ENCODE measurements around the gene WIPF2. TPM values are rescaled to one million over a fixed set of nuclear protein-coding genes. Genes with fewer than 3 reads are reported as not detected.
A peak's percentile ranks its signal among the peaks of the same experiment; 100 is the strongest.

WIPF2 gene
- total RNA-seq, 1 donor from 2014 or later = 13.9 TPM

DNA sequence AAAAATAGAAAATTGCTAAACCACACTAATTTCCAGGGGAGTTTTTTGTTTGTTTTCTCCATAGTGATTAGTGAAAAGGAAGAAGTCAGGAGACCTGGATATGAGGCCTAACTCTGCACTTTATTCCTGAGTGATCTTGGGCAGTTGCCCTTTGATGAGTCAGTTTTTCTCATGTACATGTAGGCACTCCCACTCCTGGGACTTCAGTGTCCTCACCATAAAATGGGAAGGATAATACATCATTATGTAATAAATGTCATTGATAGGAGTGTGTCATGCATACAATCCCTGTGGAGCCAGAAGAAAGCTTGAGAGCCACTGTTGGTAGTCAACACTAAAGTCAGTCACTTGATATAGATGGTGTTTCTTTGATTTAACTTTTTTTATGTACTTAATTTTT lies 32.5 kb downstream of the WIPF2 start:
- TF ChIP-seq, protein P1, sequence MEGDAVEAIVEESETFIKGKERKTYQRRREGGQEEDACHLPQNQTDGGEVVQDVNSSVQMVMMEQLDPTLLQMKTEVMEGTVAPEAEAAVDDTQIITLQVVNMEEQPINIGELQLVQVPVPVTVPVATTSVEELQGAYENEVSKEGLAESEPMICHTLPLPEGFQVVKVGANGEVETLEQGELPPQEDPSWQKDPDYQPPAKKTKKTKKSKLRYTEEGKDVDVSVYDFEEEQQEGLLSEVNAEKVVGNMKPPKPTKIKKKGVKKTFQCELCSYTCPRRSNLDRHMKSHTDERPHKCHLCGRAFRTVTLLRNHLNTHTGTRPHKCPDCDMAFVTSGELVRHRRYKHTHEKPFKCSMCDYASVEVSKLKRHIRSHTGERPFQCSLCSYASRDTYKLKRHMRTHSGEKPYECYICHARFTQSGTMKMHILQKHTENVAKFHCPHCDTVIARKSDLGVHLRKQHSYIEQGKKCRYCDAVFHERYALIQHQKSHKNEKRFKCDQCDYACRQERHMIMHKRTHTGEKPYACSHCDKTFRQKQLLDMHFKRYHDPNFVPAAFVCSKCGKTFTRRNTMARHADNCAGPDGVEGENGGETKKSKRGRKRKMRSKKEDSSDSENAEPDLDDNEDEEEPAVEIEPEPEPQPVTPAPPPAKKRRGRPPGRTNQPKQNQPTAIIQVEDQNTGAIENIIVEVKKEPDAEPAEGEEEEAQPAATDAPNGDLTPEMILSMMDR (IDR thresholded peaks at IDR 0.05; ENCODE audit: insufficient read depth, low read length, poor library complexity, severe bottlenecking) = no peak
- Histone ChIP-seq H3K4me3 (ENCODE audit: low read depth, low read length) (no peak overlapping the region), H3K27me3 (ENCODE audit: control insufficient read depth, insufficient read depth, low read length) (no peaks in the 10 kb centered on the region), H3K36me3 (ENCODE audit: control insufficient read depth, insufficient read depth, low read length) (no peaks in the 10 kb centered on the region)
- DNase-seq (ENCODE audit: low read depth) = peak; percentile 72

DNA sequence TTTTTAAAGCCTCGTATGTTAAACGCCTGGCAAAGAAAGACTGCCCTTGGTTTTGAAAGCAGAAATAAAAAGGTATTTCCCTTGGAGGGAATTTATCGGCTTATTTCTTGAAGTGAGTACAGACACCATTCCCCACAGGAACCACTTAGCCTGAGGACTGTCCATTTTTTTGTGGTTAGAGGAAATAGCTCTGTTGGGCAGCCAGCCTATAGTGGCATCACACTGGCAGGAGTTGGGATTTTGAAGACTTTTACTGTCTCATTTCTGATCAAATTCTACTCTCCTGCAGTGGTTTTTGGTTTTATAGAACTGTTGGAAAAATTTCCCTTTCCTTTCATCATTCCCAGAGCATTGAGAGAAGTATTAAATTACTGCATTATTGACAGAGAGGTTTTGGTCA lies 34.5 kb downstream of the WIPF2 start:
- TF ChIP-seq, protein P1 (IDR thresholded peaks at IDR 0.05; ENCODE audit: insufficient read depth, low read length, poor library complexity, severe bottlenecking) = no peak
- Histone ChIP-seq H3K4me3 (ENCODE audit: low read depth, low read length) (no peak overlapping the region), H3K36me3 (ENCODE audit: control insufficient read depth, insufficient read depth, low read length) (no peaks in the 10 kb centered on the region), H3K27me3 (ENCODE audit: control insufficient read depth, insufficient read depth, low read length) (no peaks in the 10 kb centered on the region)
- no peak for DNase-seq (ENCODE audit: low read depth)

DNA sequence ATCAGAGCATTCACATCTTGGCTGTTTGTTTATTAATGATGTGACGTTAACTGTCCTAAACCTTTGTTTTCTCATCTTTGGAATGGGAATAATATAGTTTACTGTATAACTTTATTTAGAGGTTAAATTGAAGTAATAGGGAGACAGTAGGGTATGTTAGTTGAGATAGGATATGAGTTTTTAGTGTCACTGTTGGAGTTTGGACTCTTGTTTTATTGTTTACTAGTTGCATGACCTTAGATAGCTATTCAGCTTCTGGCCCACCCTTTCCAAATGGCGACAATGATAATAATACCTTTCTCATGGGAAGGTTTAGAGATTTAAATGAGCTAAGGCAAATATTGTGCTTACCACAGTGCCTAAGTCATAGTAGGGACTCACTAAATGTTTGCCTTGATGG lies 40.4 kb downstream of the WIPF2 start:
- peaks cover 2% of the 10 kb centered on the region for H3K36me3 ChIP-seq (ENCODE audit: control insufficient read depth, insufficient read depth, low read length)
- no peak overlapping the region for H3K4me3 ChIP-seq (ENCODE audit: low read depth, low read length)
- no peak for DNase-seq (ENCODE audit: low read depth)
- TF ChIP-seq, protein P1 (IDR thresholded peaks at IDR 0.05; ENCODE audit: insufficient read depth, low read length, poor library complexity, severe bottlenecking) = no peak
- H3K27me3 ChIP-seq (ENCODE audit: control insufficient read depth, insufficient read depth, low read length) = no peaks in the 10 kb centered on the region

DNA sequence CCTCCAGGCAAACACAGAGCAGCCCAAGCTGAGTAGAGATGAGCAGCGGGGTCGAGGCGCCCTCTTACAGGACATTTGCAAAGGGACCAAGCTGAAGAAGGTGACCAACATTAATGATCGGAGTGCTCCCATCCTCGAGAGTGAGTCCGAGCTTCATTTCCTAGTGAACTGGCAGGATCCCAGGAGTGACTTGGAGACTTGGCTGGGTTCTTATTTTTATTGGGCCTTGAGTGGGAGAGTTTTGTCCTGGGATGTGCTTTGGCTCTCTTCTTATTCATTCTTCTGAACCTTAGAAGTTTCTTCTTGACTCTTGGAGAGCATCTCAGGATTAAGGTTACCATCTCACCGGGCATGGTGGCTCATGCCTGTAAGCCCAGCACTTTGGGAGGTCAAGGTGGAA lies 41.4 kb downstream of the WIPF2 start:
- no peaks in the 10 kb centered on the region for H3K27me3 ChIP-seq (ENCODE audit: control insufficient read depth, insufficient read depth, low read length)
- no peak overlapping the region for H3K4me3 ChIP-seq (ENCODE audit: low read depth, low read length)
- H3K36me3 ChIP-seq (ENCODE audit: control insufficient read depth, insufficient read depth, low read length) = peaks cover 2% of the 10 kb centered on the region
- TF ChIP-seq, protein P1 (IDR thresholded peaks at IDR 0.05; ENCODE audit: insufficient read depth, low read length, poor library complexity, severe bottlenecking) = no peak
- DNase-seq (ENCODE audit: low read depth) = no peak

DNA sequence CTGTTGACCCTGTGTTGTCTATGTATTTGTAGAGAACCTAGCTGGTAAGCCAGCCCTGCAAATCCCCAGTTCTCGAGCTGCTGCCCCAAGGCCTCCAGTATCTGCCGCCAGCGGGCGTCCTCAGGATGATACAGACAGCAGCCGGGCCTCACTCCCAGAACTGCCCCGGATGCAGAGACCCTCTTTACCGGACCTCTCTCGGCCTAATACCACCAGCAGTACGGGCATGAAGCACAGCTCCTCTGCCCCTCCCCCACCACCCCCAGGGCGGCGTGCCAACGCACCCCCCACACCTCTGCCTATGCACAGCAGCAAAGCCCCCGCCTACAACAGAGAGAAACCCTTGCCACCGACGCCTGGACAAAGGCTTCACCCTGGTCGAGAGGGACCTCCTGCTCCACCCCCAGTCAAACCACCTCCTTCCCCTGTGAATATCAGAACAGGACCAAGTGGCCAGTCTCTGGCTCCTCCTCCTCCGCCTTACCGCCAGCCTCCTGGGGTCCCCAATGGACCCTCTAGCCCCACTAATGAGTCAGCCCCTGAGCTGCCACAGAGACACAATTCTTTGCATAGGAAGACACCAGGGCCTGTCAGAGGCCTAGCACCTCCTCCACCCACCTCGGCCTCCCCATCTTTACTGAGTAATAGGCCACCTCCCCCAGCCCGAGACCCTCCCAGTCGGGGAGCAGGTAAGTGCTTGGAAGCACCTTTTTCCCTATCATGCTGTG lies 45.5 kb downstream of the WIPF2 start:
- TF ChIP-seq, protein P1 (IDR thresholded peaks at IDR 0.05; ENCODE audit: insufficient read depth, low read length, poor library complexity, severe bottlenecking) = no peak
- peaks cover 2% of the 10 kb centered on the region for H3K36me3 ChIP-seq (ENCODE audit: control insufficient read depth, insufficient read depth, low read length)
- DNase-seq (ENCODE audit: low read depth) = no peak

DNA sequence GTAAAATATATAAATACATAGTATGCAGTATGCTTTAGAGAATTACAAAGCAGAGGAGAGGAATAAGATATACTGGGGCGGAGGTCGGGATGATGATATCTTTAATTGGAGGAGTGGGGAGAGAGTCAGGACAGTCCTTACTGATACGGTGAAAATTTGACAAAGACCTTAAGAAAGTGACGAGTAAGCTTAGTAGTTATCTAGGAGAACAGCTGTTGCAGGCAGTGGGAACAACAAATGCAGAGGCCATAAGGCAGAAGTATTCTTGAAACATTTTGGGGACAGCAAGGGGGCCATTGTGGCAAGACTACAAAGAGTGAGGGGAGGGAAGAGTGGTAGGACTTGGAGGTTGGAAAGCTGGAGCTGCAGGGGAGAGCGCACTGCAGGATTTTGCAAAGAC lies 46.2 kb downstream of the WIPF2 start:
- Histone ChIP-seq H3K27me3 (ENCODE audit: control insufficient read depth, insufficient read depth, low read length) (no peaks in the 10 kb centered on the region), H3K36me3 (ENCODE audit: control insufficient read depth, insufficient read depth, low read length) (peaks cover 2% of the 10 kb centered on the region), H3K4me3 (ENCODE audit: low read depth, low read length) (no peak overlapping the region)
- DNase-seq (ENCODE audit: low read depth) = no peak
- TF ChIP-seq, protein P1 (IDR thresholded peaks at IDR 0.05; ENCODE audit: insufficient read depth, low read length, poor library complexity, severe bottlenecking) = no peak

More for the DNA sequence above, 45.5 kb downstream of the WIPF2 start:
- Histone ChIP-seq H3K4me3 (ENCODE audit: low read depth, low read length) (no peak overlapping the region), H3K27me3 (ENCODE audit: control insufficient read depth, insufficient read depth, low read length) (no peaks in the 10 kb centered on the region)

Measured in kidney epithelial cell (primary cell).